GF-D8 (cell line): ENCODE data around the gene CCL20.
"Not testable (repeated sequence)": the region's sequence is repeated elsewhere in the genome, so short reads cannot be mapped to it uniquely, and the experiment has no call there.

Experiments
- DNase-seq: peaks from one replicate; lab custom pipeline; 2025; lab: John Stamatoyannopoulos, UW

Gene CCL20, protein sequence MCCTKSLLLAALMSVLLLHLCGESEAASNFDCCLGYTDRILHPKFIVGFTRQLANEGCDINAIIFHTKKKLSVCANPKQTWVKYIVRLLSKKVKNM

GRCh38 chr2:227813562-227814353, at the start of gene CCL20:
TSS of gene CCL20 (plus strand) at chr2:227813842. CDS start at chr2:227813912, 70 bp downstream.
- no peak for DNase-seq

DNA sequence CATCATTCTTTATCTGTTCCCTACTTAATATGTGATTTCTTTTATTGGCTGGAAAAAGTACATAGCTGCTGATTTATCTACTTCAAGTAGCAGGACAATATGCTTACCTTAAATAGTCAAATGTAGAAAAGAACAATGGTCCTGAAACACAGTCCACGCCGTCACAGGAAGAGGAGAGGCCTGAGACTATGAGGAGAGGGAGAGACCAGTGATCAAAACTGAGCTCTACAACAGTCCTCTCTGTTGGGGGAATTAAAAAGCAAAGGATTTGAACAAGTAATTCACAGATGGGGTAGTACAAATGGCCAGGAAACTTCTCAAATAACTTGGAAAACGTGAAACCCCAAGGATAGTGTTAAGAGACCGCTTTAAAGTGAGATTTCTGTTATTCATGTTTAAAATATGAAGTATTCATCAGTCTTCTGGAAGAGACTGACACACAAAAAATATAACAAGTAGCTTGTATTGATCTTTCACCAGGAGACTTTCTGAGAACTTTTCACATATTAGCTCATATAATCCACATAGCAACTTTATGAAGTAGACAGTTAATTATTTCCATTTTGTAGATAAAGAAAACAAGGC, 47.8 kb upstream of the CCL20 start:
- DNase-seq = no peak

DNA sequence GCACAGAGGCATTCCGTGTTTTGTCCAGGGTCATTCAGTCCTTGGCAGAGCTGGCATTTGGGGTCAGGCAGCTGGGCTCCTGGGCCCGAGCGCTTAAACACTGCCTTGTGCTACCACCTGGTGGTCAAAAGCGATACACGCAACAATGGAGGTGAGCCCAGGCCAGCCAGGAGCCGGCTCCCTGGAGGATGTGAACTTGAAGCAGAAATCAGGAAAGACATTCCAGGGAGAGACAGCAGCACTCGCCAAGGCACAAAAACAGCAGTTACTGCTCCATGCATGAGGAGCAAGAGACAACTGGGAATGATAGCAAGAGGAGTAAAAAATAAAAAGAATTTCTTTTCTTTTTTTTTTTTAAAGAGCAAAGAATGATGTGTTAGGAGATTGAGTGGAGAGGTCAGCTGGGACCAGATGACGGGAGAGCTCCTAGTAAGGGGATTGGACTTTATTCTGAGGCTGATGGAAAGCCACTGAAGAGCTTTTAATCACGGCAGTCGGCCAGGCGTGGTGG, 47.2 kb upstream of the CCL20 start:
- no peak for DNase-seq

DNA sequence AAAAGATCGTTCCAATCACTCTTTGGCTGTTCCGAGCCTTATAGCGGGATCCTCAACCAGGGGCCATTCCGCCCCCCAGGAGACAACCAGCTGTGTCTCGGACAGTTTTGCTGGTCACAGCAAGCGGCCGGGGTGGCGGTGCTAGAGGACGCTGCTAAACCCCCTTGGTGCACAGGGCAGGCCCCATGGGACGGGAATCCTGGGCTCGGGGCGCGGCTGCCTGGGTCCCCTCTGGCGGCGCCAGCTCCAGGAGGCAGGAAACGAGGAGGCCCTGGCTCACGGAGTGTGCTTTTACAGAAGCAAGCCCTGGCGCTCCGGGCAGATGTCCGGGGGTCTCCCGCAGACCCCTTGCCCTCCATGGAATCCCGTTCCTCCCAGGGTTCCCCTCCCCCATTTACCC, 45.8 kb upstream of the CCL20 start:
- no peak for DNase-seq

DNA sequence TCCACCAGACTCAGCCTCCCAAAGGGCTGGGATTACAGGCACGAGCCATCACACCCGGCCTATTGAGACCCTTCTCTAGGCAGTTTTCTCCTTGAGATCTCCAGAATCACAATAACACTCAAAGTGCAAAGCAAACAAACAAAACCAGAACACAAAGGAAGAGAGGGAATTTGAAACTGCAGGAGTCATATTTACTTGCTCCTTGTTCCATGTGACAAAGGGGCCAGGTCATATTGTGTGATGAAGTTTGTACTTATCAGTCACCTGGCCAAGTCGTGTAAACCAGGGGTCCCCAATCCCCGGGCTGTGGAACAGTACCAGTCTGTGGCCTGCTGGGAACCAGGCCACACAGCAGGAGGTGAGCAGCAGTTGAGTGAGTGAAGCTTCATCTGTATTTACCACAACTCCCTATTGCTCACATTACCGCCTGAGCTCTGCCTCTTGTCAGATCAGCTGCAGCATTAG, 41.4 kb upstream of the CCL20 start:
- no peak for DNase-seq

DNA sequence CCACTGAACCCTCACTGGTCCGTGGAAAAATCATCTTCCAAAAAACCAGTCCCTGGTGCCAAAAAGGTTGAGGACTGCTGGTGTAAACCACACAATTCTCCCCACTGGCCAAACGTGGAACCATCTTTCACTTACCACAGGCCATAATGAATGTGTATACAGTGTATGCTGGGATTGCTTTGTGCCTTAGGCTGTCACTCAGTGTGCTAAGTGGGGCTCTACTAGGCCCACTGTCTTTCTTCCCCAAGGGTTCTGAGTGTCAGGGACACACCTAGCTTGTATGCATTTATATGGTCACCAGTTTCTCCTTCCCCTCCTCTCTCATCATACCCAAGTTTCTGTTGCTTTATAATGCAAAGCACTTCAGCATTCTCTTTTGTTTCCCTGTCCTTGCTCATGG, 40.7 kb upstream of the CCL20 start:
- no peak for DNase-seq

GRCh38 chr2:227774011-227774624, 39.5 kb upstream of the CCL20 start:
- DNase-seq = no peak

DNA sequence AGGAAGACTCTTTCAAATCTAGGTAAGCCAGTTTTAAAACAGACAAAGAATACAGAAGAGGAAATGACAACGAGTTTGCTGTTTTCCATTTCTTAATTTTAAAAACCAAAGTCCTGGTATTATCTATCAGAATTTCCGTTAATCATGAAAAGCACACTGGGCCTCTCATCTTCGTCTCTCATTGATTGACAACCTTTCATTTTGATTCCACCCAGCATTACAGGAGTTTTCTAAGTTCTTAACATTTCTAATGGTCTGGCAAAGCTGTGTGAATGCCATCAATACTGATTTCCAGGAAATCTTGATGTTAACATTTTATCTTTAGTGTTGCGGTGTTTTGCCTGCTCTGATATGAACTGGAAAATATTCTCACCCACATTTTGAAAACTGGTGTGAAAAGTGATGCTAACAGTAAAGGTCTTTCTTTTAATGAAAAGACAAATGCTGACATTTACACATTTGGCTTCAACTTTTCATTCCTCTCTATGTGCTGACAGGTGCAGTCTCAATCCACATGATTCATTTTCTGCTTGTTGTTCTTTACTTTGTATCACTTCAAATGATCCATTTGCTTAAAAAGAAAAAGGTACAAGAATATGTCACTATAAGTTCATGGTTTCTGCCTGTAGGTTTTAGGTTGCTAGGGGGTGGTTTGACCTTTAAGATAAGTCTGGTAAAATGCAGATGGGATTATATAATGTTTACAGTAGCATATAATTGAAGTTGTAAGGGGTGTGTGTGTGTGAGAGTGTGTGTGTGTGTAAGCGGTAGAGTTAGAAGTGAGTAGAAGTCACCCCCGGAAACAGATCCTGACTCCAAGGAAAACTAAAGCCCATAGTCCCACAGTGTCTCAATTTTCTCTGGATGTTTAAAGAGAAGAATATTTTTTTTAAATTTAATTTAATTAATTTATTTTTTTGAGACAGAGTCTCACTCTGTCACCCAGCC, 38.5 kb upstream of the CCL20 start:
- no peak for DNase-seq

GRCh38 chr2:227780981-227781615, 32.5 kb upstream of the CCL20 start:
- no peak for DNase-seq

DNA sequence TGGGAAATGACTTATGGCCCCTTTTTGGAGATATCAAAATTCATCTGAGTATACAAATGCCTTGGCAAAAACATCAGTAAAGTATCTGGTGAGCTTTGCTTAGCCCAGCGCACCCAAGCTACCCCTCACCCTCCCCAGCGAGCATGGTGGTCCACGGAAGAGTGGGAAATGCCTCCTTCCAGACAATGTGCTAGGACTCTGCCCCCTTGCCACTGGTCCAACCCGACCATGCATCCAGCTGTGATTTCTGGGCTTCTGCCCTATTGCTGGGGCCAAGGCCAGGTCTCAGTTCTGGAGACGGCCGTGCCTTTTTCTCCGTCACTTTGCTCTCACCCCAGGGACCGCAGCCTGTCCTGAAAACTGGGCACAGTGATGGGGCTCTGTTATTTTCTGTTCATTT, 31.8 kb upstream of the CCL20 start:
- no peak for DNase-seq

DNA sequence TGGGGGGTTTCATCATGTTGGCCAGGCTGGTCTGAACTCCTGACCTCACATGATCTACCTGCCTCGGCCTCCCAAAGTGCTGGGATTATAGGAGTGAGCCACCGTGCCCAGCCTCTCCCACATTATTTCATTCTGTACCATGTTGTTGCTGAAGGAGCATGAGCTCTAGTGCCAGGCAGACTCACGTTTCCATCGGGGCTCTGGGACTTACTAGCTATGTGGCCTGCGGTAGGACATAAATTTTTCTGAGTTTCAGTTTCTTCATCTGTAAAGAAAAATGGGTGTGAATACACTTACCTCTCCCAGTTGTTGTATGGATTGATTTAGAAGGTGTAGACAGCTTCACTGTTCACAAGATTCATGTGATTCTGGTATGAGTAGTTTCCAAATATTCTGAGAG, 30.8 kb upstream of the CCL20 start:
- no peak for DNase-seq

GRCh38 chr2:227783404-227784138, 30.1 kb upstream of the CCL20 start:
- DNase-seq = no peak

- DNase-seq = no peak
Measured at GRCh38 chr2:227785293-227785692, 28.3 kb upstream of the CCL20 start.

DNA sequence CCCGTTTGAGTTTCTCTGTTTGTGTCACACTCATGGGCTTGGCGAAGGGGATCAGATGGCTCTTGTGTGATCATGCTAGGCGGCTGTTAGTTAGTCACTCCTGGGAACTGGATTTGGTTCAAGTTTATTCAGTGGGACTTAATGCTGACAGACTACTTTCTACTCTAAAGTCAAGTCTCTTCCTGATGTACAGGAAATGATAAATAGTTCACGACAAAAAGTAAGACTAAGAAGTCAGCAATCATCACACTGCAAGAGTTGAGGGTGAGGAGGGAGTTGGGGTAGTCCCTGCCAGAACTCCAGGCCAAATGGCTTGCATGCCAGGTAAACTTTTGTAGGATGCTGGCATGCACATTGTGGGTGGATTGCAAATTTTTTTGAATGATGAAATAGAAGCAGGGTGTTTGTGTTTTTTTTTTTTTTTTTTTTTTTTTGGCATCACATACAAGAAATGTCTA, 25.1 kb upstream of the CCL20 start:
- DNase-seq = no peak

DNA sequence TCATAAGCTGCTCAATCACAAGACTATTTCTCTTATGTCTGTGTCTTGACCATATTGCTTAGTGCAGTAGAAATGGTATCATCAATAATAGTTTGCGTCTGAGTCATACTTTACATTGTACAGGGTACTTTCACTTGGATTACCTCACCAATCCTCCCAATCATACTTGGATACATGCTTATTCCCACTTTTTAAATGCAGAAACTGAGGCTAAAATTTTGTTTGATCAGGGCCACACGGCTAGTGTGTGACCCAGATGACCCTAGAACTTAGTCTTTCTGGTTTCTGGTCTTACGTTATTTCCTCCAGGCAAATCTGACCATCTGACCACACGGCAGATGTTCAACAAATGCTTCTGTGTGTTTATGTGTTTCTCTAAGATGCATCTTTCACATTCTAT, 23.8 kb upstream of the CCL20 start:
- DNase-seq = no peak

GRCh38 chr2:227793148-227793712, 20.4 kb upstream of the CCL20 start:
- no peak for DNase-seq

DNA sequence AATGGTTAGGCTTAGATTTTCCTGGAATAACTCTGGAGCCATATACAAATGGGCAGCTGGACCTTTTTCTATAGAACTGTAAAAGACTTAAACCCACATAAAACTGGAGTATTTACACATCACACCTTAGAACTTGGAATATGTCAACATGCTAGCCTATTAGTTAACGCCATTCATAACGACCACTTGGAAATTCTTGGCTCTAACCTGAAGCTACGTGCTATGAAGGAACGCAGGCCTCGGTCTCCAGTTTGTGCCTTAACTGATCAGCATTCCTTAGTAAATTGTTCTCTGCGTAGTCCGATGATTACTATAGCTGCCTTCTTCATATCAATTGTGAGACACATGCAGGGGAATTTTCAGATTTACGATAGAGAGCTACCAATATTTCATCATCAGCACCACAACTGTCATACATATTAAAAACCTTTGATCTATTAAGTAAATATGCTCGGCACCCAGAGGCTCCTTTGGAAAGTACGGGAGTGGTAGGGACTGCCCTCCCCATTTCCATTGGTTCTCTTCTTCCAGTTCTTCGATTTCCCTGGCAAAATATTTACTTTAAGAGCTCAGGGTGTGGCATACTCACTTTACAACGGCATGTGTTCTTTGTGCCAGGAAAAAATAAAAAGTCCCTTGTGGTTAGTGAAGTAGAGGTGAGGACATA, 17.5 kb upstream of the CCL20 start:
- DNase-seq = no peak

- not testable (repeated sequence) for DNase-seq
Measured at GRCh38 chr2:227796768-227797167, 16.9 kb upstream of the CCL20 start.

DNA sequence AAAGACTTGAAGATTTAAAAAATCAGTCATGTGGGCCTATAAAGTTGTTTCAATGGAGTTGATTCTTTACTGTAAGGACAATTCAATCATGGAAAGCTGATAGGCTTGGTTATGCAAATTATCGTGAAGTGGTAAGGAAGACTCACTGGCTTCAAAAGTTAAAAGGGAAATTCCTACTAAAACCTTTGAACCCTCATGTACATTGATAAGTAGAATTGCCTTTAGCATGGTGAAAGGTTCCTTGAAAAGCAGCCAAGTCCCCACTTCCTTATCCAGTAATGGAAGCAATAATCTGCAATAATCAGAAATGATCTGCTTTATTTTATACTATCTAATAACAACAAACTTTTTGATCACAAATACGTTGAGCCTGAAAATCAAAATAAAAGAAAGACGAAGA, 14.4 kb upstream of the CCL20 start:
- DNase-seq = no peak
